PFSK-1 (cell line): ENCODE results near the gene CHD6.

Experiments
- POLR2AphosphoS5 ChIP-seq: IDR thresholded peaks from 2 replicates; pipeline ENCODE4 v1.6.1; 2012; ENCODE audit warnings: low read depth, mild to moderate bottlenecking, control low read depth, low read length, moderate library complexity
- REST ChIP-seq, 2 experiments: IDR thresholded peaks; 2 replicates each; pipeline versions ENCODE4 v1.6.1 to v1.8.0; 2011 to 2012; ENCODE audit warnings: low read depth in 2 of 2, low read length in 2 of 2, control low read depth in 1 of 2, inconsistent platforms in 1 of 2, mild to moderate bottlenecking in 1 of 2, moderate library complexity in 1 of 2; ENCODE audit not compliant: insufficient read depth in 1 of 2
- TAF1 ChIP-seq: IDR thresholded peaks from 2 replicates; pipeline ENCODE4 v1.6.1; 2012; ENCODE audit warnings: low read length, control low read depth, borderline replicate concordance; ENCODE audit not compliant: insufficient read depth

GRCh38 chr20:41567615-41568014, 50.6 kb downstream of the CHD6 start:
- TF ChIP-seq REST (IDR thresholded peaks at IDR 0.05; ENCODE audit: insufficient read depth in 1 of 2, low read depth in 2 of 2, low read length in 2 of 2) = no peak
- TF ChIP-seq POLR2AphosphoS5 = no peak
- no peak for TF ChIP-seq TAF1
